Mesodermal cell (in vitro differentiated cells): ENCODE measurements around the gene CCNI2. TPM values are rescaled to one million over a fixed set of nuclear protein-coding genes. Genes with fewer than 3 reads are reported as not detected.

Experiments used
- H3K27ac ChIP-seq: 2 replicates; pipeline ENCODE4 v1.7.0; 2013; ENCODE audit warnings: mild to moderate bottlenecking, low read depth, low read length, moderate library complexity; ENCODE audit not compliant: severe bottlenecking
- H3K36me3 ChIP-seq: 2 replicates; pipeline ENCODE4 v1.7.1; 2013; ENCODE audit warnings: mild to moderate bottlenecking, low read length, moderate library complexity; ENCODE audit not compliant: control insufficient read depth, insufficient read depth
- H3K4me1 ChIP-seq: one replicate; pipeline ENCODE4 v1.7.1; 2013; ENCODE audit warnings: mild to moderate bottlenecking, low read length; ENCODE audit not compliant: insufficient read depth, control insufficient read depth, poor library complexity, severe bottlenecking
- H3K4me3 ChIP-seq: 2 replicates; pipeline ENCODE4 v1.7.0; 2013; ENCODE audit warnings: low read length, control low read depth, mild to moderate bottlenecking; ENCODE audit not compliant: insufficient read depth, poor library complexity, severe bottlenecking; ENCODE audit errors: extremely low read depth
- H3K9me3 ChIP-seq: 2 replicates; pipeline ENCODE4 v1.7.1; 2013; ENCODE audit warnings: mild to moderate bottlenecking, low read length, moderate library complexity; ENCODE audit not compliant: control insufficient read depth
- WGBS, 2 experiments: methylation state at CpG; one replicate each; pipeline ENCODE4 v1.1.5; 2013; ENCODE audit warnings: missing lambda C conversion rate in 2 of 2; ENCODE audit not compliant: insufficient coverage in 2 of 2; 5-methylcytosine and 5-hydroxymethylcytosine counted together
- polyA plus RNA-seq, 2 experiments: library from polyadenylated mRNA; stranded (reverse); fragments of 50-300 nt; gene quantifications; one replicate each; pipeline ENCODE4 v1.2.3, GENCODE V29; 2013

Gene CCNI2, protein sequence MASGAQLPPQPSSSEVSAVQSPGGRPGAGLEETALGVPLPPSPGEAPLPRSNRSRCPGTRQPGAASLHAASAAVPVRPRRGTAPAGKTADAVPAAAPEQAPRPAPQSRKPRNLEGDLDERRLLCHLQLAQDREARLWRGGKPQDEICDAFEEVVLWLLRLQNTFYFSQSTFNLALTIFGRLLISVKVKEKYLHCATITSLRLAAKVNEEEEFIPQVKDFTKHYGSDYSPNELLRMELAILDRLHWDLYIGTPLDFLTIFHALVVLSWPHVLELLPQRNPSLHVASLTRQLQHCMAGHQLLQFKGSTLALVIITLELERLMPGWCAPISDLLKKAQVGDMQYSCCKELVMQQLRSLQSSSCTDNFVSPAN
- polyA plus RNA-seq (2013, experiment 1 of 2), result not detected
- not detected for polyA plus RNA-seq (2013, experiment 2 of 2)

GRCh38 chr5:132746954-132747615 is at the start of gene CCNI2:
Gene CCNI2 (plus strand): TSS chr5:132747426. CDS start chr5:132747496, 70 bp downstream.
- WGBS, 2 experiments, result 0% methylated on average over 29 to 32 of the region's 59 CpGs
- peak within 1 kb of the TSS; percentile 31 for H3K4me3 ChIP-seq

DNA sequence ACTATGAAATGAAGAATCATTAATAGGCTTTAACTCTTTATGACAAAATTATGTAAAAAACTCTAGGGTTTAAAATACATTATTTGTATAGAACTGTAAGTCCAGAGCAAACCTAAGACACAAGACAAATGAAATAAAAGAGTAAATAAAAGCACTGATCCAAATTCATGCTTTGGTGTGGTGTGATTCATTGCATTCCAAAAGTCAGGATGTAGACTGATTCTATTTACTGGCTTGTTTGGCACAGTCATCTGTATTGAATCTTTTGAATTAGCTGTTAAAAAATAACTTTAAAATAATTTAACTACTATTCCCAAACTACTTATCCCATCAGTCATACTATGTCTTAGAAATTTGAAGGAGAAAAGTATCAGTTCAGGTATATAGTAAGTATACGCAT is 42.4 kb upstream of the CCNI2 start:
- Histone ChIP-seq H3K36me3 (peaks cover 16% of the 10 kb centered on the region), H3K27ac (no peak overlapping the region), H3K4me3 (no peak overlapping the region), H3K9me3 (no peaks in the 10 kb centered on the region), H3K4me1 (no peaks in the 10 kb centered on the region)
- no CpG with 5 or more reads among the region's 1 CpG for WGBS, 2 experiments

More at GRCh38 chr5:132746954-132747615, at the start of gene CCNI2:
- no peaks in the 10 kb centered on the region for H3K4me1 ChIP-seq
- no peaks in the 10 kb centered on the region for H3K36me3 ChIP-seq
- no peaks in the 10 kb centered on the region for H3K9me3 ChIP-seq
- H3K27ac ChIP-seq, result no peak within 1 kb of the TSS

- H3K36me3 ChIP-seq, result no peaks in the 10 kb centered on the region
- no peaks in the 10 kb centered on the region for H3K9me3 ChIP-seq
- no peak overlapping the region for H3K4me3 ChIP-seq
- no peak overlapping the region for H3K27ac ChIP-seq
- H3K4me1 ChIP-seq, result no peaks in the 10 kb centered on the region
These were observed 38.6 kb upstream of the CCNI2 start for GRCh38 chr5:132708645-132709044.

DNA sequence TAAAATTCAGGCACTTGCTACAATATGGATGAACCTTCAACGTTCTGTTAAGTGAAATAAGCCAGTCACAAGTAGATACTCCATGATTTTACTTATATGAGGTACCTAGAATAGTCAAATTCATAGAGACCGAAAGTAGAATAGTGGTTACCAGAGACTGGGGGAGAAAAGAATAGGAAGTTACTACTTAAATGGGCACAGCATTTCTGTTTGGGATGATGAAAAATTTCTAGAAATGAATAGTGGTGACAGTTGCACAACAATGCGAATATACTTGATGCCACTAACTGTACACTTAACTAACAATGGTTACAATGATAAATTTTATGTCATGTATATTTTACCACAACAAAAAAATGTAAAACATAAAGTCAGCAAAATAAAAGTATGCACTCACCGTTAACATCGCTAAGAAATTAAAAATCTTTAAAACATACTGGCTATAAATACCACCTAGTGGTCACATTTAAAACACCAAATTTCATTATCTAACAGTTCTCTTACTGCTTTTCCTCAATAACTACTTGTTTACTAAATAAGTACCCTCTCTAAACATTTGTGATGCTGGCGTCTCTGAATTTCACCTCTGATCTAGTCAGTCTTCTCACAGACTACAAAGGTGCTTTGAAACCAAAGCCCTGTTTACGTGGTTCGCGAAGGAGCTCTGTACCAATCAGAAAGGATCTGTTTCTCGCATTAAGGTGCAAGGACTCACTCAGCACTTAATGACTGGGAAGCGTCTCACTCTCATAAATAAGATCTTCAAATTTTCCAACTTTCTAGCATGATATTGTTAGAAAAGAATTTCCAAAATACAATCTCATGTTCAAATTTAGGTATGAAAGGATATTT is 32.5 kb upstream of the CCNI2 start:
- WGBS, 2 experiments, result 90% methylated on average over 8 of the region's 11 CpGs
- Histone ChIP-seq H3K4me1 (no peaks in the 10 kb centered on the region), H3K36me3 (peaks cover 7% of the 10 kb centered on the region), H3K9me3 (no peaks in the 10 kb centered on the region), H3K27ac (no peak overlapping the region), H3K4me3 (no peak overlapping the region)

DNA sequence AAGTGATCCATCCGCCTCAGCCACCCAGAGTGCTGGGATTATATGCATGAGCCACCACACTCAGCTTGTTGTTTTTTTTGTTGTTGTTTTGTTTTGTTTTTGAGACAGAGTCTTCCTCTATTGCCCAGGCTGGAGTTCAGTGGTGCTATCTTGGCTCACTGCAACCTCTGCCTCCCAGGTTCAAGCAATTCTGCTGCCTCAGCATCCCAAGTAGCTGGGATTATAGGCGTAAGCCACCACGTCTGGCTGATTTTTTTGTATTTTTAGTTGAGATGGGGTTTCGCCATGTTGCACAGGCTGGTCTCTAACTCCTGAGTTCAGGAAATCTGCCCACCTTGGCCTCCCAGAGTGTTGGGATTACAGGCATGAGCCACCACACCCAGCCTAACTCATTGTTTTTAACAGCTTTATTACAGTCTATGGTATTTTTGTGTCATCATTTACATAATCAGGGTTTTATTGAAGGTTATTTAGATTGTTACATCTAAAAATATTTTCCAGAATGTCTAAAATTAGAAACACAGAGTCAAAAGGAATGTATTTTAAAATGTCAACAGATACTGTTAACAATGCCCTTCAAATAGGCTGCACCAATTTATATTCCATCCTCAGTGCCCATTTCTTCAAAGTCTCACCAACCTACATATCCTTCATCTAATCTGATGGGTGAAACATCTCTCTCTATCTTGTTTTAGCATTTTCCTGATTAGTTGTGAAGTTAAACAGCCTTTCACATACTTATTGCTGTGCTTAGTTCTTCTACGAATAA is 28.5 kb upstream of the CCNI2 start:
- H3K27ac ChIP-seq, result no peak overlapping the region
- H3K36me3 ChIP-seq, result peaks cover 10% of the 10 kb centered on the region
- H3K4me3 ChIP-seq, result no peak overlapping the region
- H3K9me3 ChIP-seq, result no peaks in the 10 kb centered on the region
- 88% methylated on average over 1 of the region's 5 CpGs; no CpG with 5 or more reads in 1 of the 2 experiments for WGBS, 2 experiments
- H3K4me1 ChIP-seq, result no peaks in the 10 kb centered on the region

GRCh38 chr5:132725745-132726144 is 21.5 kb upstream of the CCNI2 start:
- Histone ChIP-seq H3K36me3 (peaks cover 9% of the 10 kb centered on the region), H3K9me3 (no peaks in the 10 kb centered on the region), H3K27ac (no peak overlapping the region), H3K4me1 (no peaks in the 10 kb centered on the region), H3K4me3 (no peak overlapping the region)
- no CpG with 5 or more reads among the region's 2 CpGs for WGBS, 2 experiments

- whole genome bisulfite sequencing, 2 experiments, result 90 to 91% methylated on average over 8 of the region's 10 CpGs
These were observed 17.3 kb upstream of the CCNI2 start for GRCh38 chr5:132729896-132730295.

GRCh38 chr5:132733499-132734148 is 13.6 kb upstream of the CCNI2 start:
- Histone ChIP-seq H3K9me3 (no peaks in the 10 kb centered on the region), H3K36me3 (peaks cover 5% of the 10 kb centered on the region), H3K27ac (no peak overlapping the region), H3K4me3 (no peak overlapping the region), H3K4me1 (no peaks in the 10 kb centered on the region)
- WGBS, 2 experiments, result 80 to 100% methylated on average over 1 of the region's 2 CpGs

More at GRCh38 chr5:132729896-132730295, 17.3 kb upstream of the CCNI2 start:
- Histone ChIP-seq H3K27ac (no peak overlapping the region), H3K36me3 (peaks cover 9% of the 10 kb centered on the region), H3K4me1 (no peaks in the 10 kb centered on the region), H3K9me3 (no peaks in the 10 kb centered on the region), H3K4me3 (no peak overlapping the region)

GRCh38 chr5:132734687-132735086 is 12.5 kb upstream of the CCNI2 start:
- peaks cover 5% of the 10 kb centered on the region for H3K36me3 ChIP-seq
- no peak overlapping the region for H3K27ac ChIP-seq
- no peak overlapping the region for H3K4me3 ChIP-seq
- WGBS, 2 experiments, result 100% methylated on average over 1 of the region's 2 CpGs; no CpG with 5 or more reads in 1 of the 2 experiments
- H3K9me3 ChIP-seq, result no peaks in the 10 kb centered on the region
- H3K4me1 ChIP-seq, result no peaks in the 10 kb centered on the region
